HepG2 (cell line): ENCODE data around the gene MIDN. TPM values are rescaled to one million over a fixed set of nuclear protein-coding genes. Genes with fewer than 3 reads are reported as not detected.

Experiments used
- FOXJ3 ChIP-seq: sonication (generic); formaldehyde crosslinking; IDR thresholded peaks from 2 replicates; pipeline ENCODE4 v1.4.0; 2020; ENCODE audit warnings: missing genetic modification reagents, mild to moderate bottlenecking, borderline replicate concordance
- RBM39 ChIP-seq: fragments of 200-400 bp; formaldehyde crosslinking; IDR thresholded peaks from one replicate; pipeline ENCODE4 v1.6.1; 2018; ENCODE audit warnings: antibody characterized with exemption, mild to moderate bottlenecking, low read depth, low read length; ENCODE audit not compliant: poor library complexity, severe bottlenecking
- ZNF564 ChIP-seq: sonication (generic); formaldehyde crosslinking; IDR thresholded peaks from 2 replicates; pipeline ENCODE4 v1.8.1; 2023; ENCODE audit warnings: mild to moderate bottlenecking, missing genetic modification reagents
- ZNF589 ChIP-seq: sonication (generic); formaldehyde crosslinking; conservative IDR thresholded peaks from 2 replicates; pipeline ENCODE4 v1.8.0; 2022; ENCODE audit warnings: mild to moderate bottlenecking, moderate library complexity, missing genetic modification reagents
- ZNF781 ChIP-seq: sonication (generic); formaldehyde crosslinking; IDR thresholded peaks from 2 replicates; pipeline ENCODE4 v1.5.1; 2020; ENCODE audit warnings: borderline replicate concordance, mild to moderate bottlenecking, missing genetic modification reagents; ENCODE audit errors: not compliant biosample characterization
- ZSCAN30 ChIP-seq: sonication (generic); formaldehyde crosslinking; IDR thresholded peaks from 2 replicates; pipeline ENCODE4 v1.5.0; 2020; ENCODE audit warnings: mild to moderate bottlenecking, missing genetic modification reagents
- polyA plus RNA-seq, 8 experiments: library from polyadenylated mRNA; depleted of rRNA in 3 of 8; stranded (reverse) in 7 of 8; unstranded in 1 of 8; fragments of >200 nt; fragmentation: Illumina TruSeq in 4 of 8; extraction: Trizol in 4 of 8; gene quantifications; 2 replicates each; pipeline versions ENCODE4 v1.2.1 to v1.2.3, GENCODE V29; 2011 to 2016; ENCODE audit warnings: low read depth in 4 of 8, missing spikeins in 1 of 8, mixed read lengths in 1 of 8; ENCODE audit not compliant: insufficient read depth in 1 of 8
- total RNA-seq, 5 experiments: library from RNA; depleted of rRNA; stranded (reverse); fragments of >200 nt; fragmentation: Illumina TruSeq; extraction: Trizol; gene quantifications; 2 replicates each; pipeline ENCODE4 v1.2.3, GENCODE V29; 2016; ENCODE audit warnings: low read depth in 1 of 5
- TF ChIP-seq, protein P1 (sequence below): sonication (generic); formaldehyde crosslinking; IDR thresholded peaks from 2 replicates; pipeline ENCODE4 v1.5.1; 2020; ENCODE audit warnings: mild to moderate bottlenecking, missing genetic modification reagents, moderate library complexity
- TF ChIP-seq, protein P2 (sequence below), 2 experiments: sonication (generic) in 1 of 2; formaldehyde crosslinking in 1 of 2; IDR thresholded peaks; 2 replicates each; pipeline versions ENCODE4 v1.4.0 to v1.6.1; 2018 to 2020; ENCODE audit warnings: missing genetic modification reagents in 2 of 2, borderline replicate concordance in 1 of 2, low read depth in 1 of 2, mild to moderate bottlenecking in 1 of 2, missing biosample characterization in 1 of 2

The MIDN gene
- total and polyA plus RNA-seq, 2 of the 13 experiments (the other 11 are each of a cell fraction or from before 2014, with no cell fraction given), result 8.4 to 18.0 TPM

DNA sequence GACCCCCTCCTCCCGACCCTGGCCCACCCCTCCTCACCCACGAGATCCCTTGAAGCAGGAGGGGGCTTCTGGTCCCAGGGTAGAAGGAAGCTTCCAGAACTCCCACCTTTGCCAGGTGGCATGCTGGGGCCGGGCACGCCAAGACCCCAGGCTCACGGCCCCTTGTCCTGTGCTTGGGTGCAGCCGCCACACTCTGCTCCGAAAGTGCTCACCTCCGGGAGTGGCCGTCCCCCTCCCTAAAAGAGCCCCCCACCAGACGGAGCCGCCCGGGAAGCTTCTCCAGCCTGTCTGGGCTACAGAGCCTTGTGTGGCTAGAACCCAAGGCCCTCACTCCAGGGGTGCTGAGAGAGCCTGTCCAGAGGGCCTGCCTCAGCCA, 35.5 kb downstream of the MIDN start (continued):
- TF ChIP-seq, protein P1, sequence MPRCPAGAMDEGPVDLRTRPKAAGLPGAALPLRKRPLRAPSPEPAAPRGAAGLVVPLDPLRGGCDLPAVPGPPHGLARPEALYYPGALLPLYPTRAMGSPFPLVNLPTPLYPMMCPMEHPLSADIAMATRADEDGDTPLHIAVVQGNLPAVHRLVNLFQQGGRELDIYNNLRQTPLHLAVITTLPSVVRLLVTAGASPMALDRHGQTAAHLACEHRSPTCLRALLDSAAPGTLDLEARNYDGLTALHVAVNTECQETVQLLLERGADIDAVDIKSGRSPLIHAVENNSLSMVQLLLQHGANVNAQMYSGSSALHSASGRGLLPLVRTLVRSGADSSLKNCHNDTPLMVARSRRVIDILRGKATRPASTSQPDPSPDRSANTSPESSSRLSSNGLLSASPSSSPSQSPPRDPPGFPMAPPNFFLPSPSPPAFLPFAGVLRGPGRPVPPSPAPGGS (CRISPR knock-in tag), result 0 out of 2 replicates have a peak, but pooled peaks have one; percentile 22
- 0 out of 2 replicates have a peak, but pooled peaks have one; percentile 20 for TF ChIP-seq ZSCAN30 (CRISPR knock-in tag)
- 0 out of 2 replicates have a peak, but pooled peaks have one; percentile 18 for TF ChIP-seq ZNF564 (CRISPR knock-in tag)
- TF ChIP-seq FOXJ3 (CRISPR knock-in tag), result no peak
- 0 out of 2 replicates have a peak, but pooled peaks have one; percentile 38 for TF ChIP-seq ZNF589
- TF ChIP-seq, protein P2, sequence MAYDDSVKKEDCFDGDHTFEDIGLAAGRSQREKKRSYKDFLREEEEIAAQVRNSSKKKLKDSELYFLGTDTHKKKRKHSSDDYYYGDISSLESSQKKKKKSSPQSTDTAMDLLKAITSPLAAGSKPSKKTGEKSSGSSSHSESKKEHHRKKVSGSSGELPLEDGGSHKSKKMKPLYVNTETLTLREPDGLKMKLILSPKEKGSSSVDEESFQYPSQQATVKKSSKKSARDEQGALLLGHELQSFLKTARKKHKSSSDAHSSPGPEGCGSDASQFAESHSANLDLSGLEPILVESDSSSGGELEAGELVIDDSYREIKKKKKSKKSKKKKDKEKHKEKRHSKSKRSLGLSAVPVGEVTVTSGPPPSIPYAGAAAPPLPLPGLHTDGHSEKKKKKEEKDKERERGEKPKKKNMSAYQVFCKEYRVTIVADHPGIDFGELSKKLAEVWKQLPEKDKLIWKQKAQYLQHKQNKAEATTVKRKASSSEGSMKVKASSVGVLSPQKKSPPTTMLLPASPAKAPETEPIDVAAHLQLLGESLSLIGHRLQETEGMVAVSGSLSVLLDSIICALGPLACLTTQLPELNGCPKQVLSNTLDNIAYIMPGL (CRISPR knock-in tag; IDR thresholded peaks at IDR 0.05; ENCODE audit: borderline replicate concordance in 1 of 2, low read depth in 1 of 2), result peak in 1 of 2 experiments; percentile 5; a peak in 1 of 4 replicates
- TF ChIP-seq ZNF781 (CRISPR knock-in tag), result no peak
- peak; percentile 26 for TF ChIP-seq RBM39
